ENCODE measurements around the gene SNAPC2.
"Not testable (repeated sequence)": the region's sequence is repeated elsewhere in the genome, so short reads cannot be mapped to it uniquely, and the experiment has no call there.

SNAPC2 gene

DNA sequence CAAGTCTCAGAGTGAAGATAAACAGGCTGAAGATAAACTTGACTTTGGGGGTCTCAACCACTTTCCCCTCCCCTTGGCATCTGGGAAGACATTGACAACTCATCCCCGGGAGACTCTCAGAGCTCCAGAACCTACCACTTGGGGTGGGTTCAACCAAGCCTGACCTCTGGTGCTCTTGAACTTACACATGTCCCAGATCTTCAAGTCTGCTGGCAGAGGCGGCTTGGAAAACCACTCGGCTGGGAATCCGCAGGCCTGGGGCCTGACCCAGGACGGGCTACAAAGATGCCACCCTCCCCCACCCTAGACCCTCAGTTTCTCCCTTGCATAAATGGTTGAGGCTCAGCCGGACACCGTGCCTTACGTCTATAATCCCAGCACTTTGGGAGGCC lies 31.3 kb upstream of the SNAPC2 start:
- peak overlapping the region; percentile 50 for H3K4me2 ChIP-seq (ENCODE audit: low read length)
- H3K36me3 ChIP-seq (ENCODE audit: control insufficient read depth, insufficient read depth, low read length): no peaks in the 10 kb centered on the region
- H3K9me3 ChIP-seq (ENCODE audit: control insufficient read depth, low read length): no peaks in the 10 kb centered on the region
- no peak overlapping the region for H3K9ac ChIP-seq
- no peaks in the 10 kb centered on the region for H3K4me1 ChIP-seq
- TF ChIP-seq, protein P1, sequence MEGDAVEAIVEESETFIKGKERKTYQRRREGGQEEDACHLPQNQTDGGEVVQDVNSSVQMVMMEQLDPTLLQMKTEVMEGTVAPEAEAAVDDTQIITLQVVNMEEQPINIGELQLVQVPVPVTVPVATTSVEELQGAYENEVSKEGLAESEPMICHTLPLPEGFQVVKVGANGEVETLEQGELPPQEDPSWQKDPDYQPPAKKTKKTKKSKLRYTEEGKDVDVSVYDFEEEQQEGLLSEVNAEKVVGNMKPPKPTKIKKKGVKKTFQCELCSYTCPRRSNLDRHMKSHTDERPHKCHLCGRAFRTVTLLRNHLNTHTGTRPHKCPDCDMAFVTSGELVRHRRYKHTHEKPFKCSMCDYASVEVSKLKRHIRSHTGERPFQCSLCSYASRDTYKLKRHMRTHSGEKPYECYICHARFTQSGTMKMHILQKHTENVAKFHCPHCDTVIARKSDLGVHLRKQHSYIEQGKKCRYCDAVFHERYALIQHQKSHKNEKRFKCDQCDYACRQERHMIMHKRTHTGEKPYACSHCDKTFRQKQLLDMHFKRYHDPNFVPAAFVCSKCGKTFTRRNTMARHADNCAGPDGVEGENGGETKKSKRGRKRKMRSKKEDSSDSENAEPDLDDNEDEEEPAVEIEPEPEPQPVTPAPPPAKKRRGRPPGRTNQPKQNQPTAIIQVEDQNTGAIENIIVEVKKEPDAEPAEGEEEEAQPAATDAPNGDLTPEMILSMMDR (IDR thresholded peaks at IDR 0.05): no peak
- H3K4me3 ChIP-seq (ENCODE audit: low read depth, low read length): peak overlapping the region; percentile 56
- H2AFZ ChIP-seq: peak overlapping the region; percentile 72
- H3K27ac ChIP-seq: no peak overlapping the region
- H3K79me2 ChIP-seq: no peaks in the 10 kb centered on the region
- H3K27me3 ChIP-seq (ENCODE audit: control insufficient read depth, insufficient read depth, low read length): no peaks in the 10 kb centered on the region

DNA sequence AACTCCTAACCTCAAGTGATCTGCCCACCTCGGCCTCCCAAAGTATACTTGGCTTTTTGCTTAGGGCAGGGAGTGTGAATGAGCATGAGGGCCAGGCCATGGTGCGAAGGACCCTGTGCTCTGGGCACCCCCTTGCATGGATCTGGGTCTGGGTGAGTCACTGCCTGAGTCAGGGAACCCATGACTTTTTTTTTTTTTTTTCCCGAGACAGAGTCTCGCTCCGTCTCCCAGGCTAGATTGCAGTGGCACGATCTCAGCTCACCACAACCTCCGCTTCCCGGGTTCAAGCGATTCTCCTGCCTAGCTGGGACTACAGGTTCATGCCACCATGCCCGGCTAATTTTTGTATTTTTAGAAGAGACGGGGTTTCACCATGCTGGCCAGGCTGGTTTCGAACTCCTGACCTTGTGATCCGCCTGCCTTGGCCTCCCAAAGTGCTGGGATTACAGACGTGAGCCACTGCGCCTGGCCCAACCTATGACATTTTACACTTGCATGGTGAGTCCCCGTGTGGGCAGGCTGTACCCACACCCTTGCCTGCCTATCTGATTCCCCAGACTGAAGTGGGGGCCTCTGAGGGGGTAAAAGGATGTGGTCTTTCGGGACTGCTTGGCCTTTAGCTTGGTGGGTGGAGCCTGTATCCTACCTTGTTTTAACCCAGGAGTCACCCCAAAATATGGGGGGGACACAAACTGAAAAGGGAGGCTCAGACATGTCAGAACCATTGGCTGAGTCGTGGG lies 26.6 kb upstream of the SNAPC2 start:
- not testable (repeated sequence) for H3K9ac ChIP-seq; H3K4me3 ChIP-seq (ENCODE audit: low read depth, low read length); H3K4me1 ChIP-seq; H3K4me2 ChIP-seq (ENCODE audit: low read length); H3K27ac ChIP-seq; H2AFZ ChIP-seq; H3K36me3 ChIP-seq (ENCODE audit: control insufficient read depth, insufficient read depth, low read length); H3K79me2 ChIP-seq; H3K9me3 ChIP-seq (ENCODE audit: control insufficient read depth, low read length); H3K27me3 ChIP-seq (ENCODE audit: control insufficient read depth, insufficient read depth, low read length)

DNA sequence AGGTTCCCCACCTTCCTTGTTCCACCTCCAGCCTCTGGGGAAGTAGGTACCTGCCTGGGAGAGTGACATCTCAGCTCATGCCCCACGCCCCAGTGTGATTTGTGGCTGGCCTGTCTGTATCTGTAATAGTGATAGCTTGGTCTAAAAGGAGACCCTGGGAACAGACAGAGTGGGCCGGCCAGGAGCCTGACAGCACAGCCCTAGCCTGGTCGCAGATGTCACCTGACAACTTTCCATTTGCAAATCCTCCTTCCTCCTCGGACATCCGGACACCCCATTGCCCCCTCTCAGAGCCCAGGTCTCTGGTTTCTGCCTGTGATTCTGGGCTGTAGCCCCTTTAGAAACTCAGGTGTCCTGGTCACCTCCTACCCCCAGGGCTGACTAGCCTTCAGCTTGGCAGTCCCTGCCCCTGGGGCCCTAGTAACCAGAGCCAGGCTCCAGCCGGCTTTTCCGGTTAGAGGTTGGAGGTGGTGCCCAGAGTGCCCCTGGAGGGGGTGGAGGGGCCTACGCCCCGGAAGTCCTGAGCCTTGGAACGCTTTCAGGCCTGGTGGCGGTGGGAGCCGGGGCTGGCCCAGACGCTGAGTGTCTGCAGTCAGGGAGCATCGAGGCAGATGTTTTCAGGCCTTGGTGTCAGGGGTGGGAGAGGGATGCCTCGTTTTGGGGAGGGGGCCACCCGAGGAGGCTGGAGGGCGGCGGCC lies 25.4 kb upstream of the SNAPC2 start:
- H3K4me2 ChIP-seq (ENCODE audit: low read length): no peak overlapping the region
- TF ChIP-seq, protein P1 (IDR thresholded peaks at IDR 0.05): no peak
- H3K36me3 ChIP-seq (ENCODE audit: control insufficient read depth, insufficient read depth, low read length): no peaks in the 10 kb centered on the region
- no peak overlapping the region for H3K9ac ChIP-seq
- no peak overlapping the region for H3K4me3 ChIP-seq (ENCODE audit: low read depth, low read length)
- no peaks in the 10 kb centered on the region for H3K4me1 ChIP-seq
- H3K9me3 ChIP-seq (ENCODE audit: control insufficient read depth, low read length): no peaks in the 10 kb centered on the region
- H3K79me2 ChIP-seq: no peaks in the 10 kb centered on the region
- H3K27ac ChIP-seq: no peak overlapping the region
- no peaks in the 10 kb centered on the region for H3K27me3 ChIP-seq (ENCODE audit: control insufficient read depth, insufficient read depth, low read length)
- H2AFZ ChIP-seq: peak overlapping the region; percentile 5

DNA sequence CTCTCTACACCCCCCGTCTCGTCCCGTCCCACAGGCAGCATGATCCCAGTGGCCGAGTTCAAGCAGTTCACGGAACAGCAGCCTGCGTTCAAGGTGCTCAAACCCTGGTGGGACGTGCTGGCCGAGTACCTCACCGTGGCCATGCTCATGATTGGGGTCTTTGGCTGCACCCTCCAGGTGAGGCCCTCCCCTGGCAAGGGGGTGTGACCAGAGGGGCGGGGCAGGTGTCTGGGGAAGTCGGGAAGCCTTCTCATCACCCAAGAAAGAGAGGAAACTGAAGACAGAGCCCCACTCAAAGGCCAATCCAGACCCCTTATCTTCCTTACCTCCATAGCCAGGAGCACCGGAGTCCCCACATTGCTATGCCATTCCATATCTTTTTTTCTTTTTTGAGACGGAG lies 24.6 kb upstream of the SNAPC2 start:
- no peaks in the 10 kb centered on the region for H3K27me3 ChIP-seq (ENCODE audit: control insufficient read depth, insufficient read depth, low read length)
- TF ChIP-seq, protein P1 (IDR thresholded peaks at IDR 0.05): no peak
- H3K27ac ChIP-seq: no peak overlapping the region
- H3K9me3 ChIP-seq (ENCODE audit: control insufficient read depth, low read length): no peaks in the 10 kb centered on the region
- no peak overlapping the region for H3K9ac ChIP-seq
- H3K4me1 ChIP-seq: no peaks in the 10 kb centered on the region
- H3K4me3 ChIP-seq (ENCODE audit: low read depth, low read length): no peak overlapping the region
- H2AFZ ChIP-seq: no peak overlapping the region
- H3K79me2 ChIP-seq: no peaks in the 10 kb centered on the region
- no peak overlapping the region for H3K4me2 ChIP-seq (ENCODE audit: low read length)
- H3K36me3 ChIP-seq (ENCODE audit: control insufficient read depth, insufficient read depth, low read length): no peaks in the 10 kb centered on the region

DNA sequence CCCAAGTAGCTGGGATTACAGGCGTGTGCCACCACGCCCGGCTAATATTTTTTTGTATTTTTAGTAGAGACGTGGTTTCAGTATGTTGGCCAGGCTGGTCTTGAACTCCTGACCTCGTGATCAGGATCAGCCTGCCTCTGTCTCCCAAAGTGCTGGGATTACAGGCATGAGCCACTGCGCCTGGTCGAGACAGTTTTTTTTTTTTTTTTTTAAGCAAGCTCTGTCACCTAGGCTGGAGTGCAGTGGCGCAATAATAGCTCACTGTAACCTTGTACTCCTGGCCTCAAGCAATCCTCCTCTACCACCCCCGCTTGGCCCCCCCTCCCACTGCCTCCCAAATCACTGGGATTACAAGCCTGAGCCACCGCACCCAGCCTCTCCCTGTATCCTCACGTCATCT lies 22.8 kb upstream of the SNAPC2 start:
- Histone ChIP-seq H3K27ac (no peak overlapping the region), H3K4me1 (no peaks in the 10 kb centered on the region), H3K36me3 (ENCODE audit: control insufficient read depth, insufficient read depth, low read length) (no peaks in the 10 kb centered on the region), H3K4me2 (ENCODE audit: low read length) (no peak overlapping the region), H3K79me2 (no peaks in the 10 kb centered on the region), H3K9me3 (ENCODE audit: control insufficient read depth, low read length) (no peaks in the 10 kb centered on the region), H3K27me3 (ENCODE audit: control insufficient read depth, insufficient read depth, low read length) (no peaks in the 10 kb centered on the region), H3K9ac (no peak overlapping the region), H2AFZ (no peak overlapping the region), H3K4me3 (ENCODE audit: low read depth, low read length) (no peak overlapping the region)
- TF ChIP-seq, protein P1 (IDR thresholded peaks at IDR 0.05): no peak
